ENCODE measurements around the gene UBTF.

- no peak for TF ChIP-seq CTCF (IDR thresholded peaks at IDR 0.05; ENCODE audit: borderline replicate concordance, extremely low read depth, low read length, poor library complexity, severe bottlenecking)
- no peak for TF ChIP-seq EZH2 (IDR thresholded peaks at IDR 0.05; ENCODE audit: borderline replicate concordance, low read depth, low read length, severe bottlenecking)
Measured at GRCh38 chr17:44207743-44208142, 11.7 kb downstream of the UBTF start.

Measured in DND-41 (cell line).